DMS53 treated with DMSO at 0.1 percent for 48 hours (cell line): ENCODE results near the gene NIM1K.
"Not testable (repeated sequence)": the region's sequence is repeated elsewhere in the genome, so short reads cannot be mapped to it uniquely, and the experiment has no call there.

Source experiments
- DNase-seq: peaks from one replicate; lab custom pipeline; 2025; ENCODE audit not compliant: unreplicated experiment; lab: John Stamatoyannopoulos, UW

The NIM1K gene

DNA sequence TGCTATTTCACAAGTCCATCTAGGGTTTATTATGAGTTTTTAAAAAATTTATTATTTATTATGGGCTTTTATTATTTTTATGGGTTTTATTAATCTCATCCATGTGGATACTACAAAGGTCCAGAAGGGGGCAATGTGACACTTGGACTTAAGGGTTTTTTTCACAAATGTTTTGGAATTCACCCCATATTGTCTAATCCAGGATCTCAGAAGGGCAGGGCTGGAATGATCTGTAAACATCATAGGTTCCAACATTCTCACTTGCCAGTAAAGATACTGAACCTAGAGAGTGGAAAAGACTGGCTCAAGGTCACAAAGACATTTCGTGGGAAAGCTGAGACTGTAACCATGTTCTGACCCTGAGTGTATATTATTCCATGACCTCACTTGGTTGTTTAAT lies 35.6 kb downstream of the NIM1K start:
- DNase-seq: peak; percentile 16

DNA sequence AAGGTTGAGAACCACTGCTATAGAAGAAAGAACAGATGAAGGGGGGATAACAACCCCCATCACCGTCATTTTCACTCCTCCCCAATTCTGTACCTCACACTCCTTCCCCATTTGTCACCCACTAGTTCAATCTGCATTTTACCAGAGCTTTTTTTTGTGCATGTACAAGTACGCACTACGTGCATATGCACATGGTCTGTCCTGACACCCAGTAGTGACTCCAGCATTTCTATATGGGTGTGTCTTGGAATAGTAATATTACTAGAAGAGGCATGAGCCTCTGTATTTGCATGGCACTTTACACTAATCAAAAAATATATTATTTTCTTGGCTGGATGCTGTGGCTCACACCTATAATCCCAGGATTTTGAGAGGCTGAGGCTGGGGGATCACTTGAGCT lies 38.7 kb downstream of the NIM1K start:
- no peak for DNase-seq

DNA sequence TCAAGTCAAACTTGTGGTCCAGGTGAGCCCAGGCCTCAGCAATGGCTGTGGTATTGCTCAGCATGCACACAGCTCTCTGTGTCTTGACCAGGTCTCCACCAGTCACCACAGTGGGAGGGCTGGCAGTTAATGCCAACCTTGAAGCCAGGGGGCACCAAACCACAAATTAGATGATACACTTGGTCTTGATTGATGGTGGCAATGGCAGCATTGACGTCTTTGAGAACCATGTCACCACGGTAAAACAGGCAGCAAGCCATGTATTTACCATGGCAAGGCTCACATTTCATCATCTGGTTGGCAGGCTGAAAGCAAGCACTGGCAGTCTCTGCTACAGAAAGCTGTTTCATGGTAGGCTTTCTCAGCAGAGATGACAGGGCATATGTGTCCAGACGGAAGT lies 40.0 kb downstream of the NIM1K start:
- peak; percentile 22 for DNase-seq

DNA sequence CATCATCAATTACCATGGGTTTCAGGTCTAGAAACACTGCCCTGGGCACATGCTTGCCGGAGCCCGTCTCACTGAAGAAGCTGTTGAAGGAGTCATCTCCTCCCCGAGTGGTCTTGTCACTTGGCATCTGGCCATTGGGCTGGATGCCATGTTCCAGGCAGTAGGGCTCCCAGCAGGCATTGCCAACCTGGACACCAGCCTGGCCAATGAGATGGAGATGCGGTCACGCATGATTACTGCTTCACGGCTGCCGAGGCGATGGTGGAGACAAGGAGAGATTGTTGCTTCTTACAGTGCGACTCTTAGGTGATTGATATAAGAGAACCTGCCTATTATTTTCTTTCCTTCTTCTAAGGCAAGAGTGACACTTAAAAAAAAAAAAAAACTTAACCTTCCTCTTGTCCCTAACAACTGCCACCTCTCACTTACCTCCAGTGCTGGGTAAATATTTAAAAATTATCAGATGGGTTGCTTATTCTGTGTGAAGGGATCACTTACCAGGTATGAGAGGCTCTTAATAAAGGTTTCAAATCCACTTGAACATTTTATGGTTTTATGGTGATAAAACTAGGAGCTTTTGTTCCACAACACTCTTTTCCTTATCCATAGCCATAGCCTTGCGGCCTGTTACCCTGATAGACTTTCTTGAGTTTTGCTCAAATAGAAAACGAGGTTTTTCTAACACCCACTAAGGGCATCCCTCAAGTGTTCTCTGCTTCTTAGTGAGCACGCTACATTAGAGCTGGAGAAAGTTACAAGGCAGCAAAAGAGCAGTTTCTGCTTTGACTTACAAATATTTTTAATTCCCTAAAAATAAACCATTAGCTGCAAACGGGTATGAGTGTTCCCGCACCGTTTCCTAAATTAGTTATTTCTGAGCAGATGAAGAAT lies 41.2 kb downstream of the NIM1K start:
- DNase-seq: peak; percentile 34

DNA sequence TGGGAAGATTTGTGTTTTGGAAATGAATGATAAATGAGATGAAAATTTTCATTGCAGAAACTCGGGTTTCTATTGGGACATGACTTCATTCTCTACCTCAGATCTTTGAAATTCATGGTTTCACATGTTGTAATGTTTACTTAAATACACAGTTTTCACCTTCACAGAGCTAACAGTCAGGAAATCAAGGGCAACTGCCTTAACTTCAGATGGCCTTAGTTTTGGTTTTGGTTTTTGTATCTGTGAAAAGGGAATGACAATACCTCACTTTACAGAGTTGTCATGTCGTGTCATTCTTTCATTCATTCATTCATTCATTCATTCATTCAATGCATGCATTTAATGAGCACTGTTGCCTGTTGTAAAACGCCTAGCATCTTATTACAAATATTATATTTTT lies 41.9 kb downstream of the NIM1K start:
- DNase-seq: peak; percentile 3

DNA sequence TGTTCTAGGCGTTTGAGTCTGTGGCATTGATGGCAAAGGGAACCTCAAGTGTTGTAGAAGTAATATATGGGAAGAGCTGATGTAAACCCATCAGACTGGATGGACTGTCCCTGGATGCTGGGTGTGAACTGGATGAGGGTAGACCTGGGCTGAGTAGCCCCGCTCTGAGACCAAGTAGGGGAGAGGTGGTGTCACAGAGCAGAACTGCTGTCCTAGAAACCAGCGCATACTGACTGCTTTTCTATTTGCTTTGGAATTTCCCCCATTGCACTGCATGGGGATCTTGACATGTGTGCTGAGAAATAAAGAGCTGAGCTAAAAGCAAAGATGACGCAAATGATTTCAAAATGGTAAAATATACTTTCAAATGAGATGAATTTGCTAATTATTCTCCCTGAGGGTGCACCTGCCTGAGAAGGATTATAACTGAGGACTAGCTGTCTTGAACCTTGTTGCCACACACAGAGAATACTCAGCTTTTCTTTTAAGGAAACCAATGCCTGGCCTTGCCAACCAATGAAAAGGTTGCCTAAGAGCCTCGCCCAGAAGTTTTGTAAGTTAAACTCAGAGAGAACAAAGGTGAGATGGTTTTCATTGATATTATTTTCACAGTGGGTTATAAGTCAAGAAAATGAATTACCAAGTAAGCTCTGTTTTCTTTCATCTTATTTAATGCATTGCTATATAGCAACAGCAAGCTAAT lies 44.8 kb downstream of the NIM1K start:
- no peak for DNase-seq

DNA sequence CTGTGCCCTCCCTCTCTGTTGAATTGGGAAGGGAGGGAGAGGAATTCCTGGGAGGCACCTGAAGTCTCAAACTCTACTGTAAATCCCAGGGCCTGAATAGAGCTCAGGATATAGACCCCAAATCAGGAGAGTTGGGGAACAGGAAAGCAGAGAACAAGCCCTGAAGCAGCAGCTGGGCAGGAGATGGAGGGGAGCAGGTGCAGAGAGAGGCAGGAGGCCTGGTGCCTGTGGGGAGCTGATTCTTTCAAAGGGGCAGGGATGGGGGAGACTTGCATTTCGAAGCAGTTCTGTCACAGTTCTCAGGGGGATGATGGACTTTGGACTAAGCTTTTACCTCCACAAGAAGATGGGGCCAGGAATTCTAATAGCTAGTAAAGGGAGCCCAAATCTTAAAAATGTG lies 50.2 kb downstream of the NIM1K start:
- DNase-seq: no peak

DNA sequence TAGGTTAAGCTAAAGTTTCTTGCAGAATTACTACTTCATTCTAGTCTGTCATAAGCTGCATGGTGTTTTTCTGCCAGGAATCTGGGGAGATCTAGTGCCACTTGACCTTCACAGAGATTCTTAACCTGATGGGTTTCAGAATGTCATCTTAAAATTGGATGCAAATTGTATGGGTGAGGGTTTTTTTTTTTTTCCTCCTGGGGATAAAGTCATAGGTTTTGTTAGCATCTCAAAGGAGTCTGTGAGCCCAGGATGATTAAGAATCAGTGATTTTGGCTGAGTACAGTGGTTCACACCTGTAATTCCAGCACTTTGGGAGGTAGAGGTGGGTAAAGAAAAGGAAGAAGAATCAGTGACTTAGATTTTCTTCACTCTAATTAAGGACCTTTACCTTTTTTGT lies 51.2 kb downstream of the NIM1K start:
- no peak for DNase-seq

DNA sequence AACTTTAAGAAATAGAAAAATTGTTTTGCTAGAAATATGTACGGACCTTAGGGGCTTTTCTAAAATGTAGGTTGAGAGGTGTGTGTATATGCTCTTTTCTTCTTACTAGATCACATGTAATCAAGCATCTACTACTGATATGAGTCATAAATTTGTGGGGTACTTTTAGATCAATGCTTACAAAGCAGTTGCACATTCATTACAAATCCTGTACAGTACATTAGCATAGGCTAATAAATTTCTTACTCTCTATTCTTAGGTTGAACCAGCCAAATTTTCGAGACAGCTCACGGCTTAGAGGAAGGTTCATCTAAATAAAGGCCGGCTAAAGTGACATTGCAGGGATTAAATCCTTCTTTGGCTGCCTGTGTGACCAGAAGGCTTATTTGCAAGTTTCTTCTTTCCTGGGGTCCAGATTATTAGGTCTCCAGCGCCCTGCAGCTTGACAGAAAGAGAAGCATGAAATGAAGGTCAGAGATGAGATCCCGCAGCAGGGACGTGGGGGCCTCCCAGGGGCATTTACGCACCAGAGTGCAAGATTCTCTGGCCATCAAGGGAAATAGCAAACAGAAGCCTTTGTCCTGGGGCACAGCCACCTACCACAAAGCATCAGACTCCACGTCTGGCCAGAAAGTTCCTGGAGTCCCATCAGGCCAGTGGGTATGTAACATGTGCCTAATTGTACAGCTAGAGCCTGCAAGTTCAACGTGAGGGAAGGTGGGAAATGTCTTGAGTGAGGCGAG lies 53.0 kb downstream of the NIM1K start:
- no peak for DNase-seq

DNA sequence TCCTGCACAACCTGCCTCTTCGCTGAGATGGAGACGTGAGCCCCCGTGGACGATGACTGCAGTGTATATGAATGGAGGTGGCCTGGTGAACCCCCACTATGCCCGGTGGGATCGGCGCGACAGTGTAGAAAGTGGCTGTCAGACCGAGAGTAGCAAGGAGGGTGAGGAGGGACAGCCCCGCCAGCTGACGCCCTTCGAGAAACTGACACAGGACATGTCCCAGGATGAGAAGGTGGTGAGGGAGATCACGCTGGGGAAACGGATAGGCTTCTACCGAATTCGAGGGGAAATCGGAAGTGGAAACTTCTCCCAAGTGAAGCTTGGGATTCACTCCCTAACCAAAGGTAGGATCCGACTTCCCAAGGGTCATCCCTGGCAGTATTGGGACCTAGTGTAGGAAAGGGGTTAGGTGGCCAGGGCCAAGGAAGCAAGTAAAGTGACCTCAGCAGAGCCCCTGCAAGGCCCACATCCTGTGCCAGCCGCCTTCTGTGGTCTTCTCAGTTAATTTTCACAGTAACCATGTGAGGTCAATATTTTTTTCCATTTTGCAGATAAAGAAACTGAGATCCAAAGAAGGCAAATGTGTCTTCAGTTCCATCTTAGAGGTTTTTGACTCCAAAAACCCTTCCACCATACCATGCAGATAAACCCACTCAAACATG lies 53.8 kb downstream of the NIM1K start:
- no peak for DNase-seq

DNA sequence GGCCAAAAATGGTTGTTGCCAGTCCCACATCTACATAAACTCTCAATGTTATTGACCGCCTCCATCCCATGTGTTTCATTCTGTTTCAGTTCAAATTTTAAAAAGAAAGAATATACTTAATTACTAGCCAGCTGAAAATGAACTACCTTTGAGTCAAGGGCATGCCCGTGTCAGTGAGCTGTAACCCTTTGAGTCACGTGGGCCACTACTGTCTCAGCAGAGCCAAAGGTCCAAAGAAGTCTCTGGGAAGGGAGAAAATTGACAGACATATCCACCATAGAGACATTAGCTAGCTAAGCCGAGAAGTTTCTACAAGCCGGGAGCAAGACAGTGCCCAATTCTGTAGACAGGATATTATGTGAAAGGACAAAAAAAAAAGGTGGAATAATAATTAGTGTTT lies 59.7 kb downstream of the NIM1K start:
- no peak for DNase-seq

DNA sequence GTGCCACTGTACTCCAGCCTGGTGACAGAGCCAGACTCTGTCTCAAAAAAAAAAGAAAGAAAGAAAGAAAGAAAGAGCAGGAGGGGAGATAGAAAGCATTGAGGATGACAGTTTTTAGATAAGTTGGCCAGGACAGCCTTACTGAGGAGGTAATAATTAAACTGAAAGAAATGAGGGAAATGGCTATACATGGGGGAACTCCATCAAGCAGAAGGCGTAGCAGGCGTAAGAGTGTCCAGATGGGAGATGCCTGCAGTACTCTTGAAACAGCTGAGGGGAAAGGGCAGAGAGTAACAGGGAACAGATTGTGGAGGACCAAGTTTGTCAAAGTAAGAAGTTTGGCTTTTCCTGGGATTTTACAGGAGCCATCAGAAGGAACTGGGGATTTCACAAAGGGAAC lies 63.7 kb downstream of the NIM1K start:
- no peak for DNase-seq

DNA sequence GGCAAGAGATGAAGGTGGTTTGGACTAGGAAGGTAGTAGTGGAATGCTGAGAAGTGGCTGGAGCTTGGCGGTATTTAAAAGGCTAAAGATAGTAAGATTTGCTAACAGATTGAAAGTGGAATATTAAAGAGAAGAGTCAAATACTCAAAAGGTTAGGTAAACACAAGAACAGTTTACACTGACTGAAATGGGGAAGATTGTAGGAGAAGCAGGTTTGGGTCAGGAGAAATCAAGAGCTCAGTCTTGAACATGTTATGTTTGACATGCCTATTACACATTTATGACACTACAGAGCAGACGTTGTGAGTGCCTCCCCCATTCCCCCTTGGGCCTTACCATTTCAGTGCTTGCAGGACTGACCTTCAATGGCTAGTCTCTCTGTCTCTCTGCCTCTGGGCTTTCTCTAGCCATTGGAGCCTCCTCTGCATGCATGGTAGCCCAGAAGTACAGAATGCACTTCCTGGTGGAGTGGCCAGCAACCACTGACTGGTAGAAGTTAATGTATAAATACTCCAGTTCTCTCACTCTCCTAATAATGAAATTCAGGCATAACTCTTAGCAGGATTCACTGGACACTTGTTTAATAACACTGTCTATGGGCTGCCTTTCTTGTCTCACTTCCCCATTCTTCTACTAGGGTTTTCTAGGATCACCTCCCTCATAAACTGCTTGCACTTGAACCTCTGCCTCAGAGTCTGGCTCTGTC lies 64.4 kb downstream of the NIM1K start:
- no peak for DNase-seq

DNA sequence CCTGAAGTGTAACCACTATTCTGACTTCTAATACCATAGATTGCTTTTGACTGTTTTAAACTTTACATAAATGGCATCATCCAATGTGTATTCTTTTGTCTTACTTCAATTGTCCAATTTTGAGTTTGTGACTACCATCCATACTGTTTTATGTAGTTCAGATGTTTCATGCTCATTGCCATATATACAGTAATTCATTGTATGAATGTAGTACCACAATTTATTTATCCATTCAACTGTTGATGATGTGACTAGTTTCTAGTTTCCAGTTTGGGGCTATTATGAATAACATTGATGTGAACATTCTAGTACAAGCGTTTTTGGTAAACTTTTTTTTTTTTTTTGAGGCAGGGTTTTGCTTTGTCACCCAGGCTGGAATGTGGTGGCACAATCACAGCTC lies 66.1 kb downstream of the NIM1K start:
- DNase-seq: no peak

DNA sequence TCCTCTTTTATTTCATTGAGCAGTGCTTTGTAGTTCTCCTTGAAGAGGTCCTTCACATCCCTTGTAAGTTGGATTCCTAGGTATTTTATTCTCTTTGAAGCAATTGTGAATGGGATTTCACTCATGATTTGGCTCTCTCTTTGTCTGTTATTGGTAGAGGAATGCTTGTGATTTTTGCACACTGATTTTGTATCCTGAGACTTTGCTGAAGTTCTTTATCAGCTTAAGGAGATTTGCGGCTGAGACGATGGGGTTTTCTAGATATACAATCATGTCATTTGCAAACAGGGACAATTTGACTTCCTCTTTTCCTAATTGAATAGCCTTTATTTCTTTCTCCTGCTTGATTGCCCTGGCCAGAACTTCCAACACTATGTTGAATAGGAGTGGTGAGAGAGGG lies 70.2 kb downstream of the NIM1K start:
- not testable (repeated sequence) for DNase-seq

DNA sequence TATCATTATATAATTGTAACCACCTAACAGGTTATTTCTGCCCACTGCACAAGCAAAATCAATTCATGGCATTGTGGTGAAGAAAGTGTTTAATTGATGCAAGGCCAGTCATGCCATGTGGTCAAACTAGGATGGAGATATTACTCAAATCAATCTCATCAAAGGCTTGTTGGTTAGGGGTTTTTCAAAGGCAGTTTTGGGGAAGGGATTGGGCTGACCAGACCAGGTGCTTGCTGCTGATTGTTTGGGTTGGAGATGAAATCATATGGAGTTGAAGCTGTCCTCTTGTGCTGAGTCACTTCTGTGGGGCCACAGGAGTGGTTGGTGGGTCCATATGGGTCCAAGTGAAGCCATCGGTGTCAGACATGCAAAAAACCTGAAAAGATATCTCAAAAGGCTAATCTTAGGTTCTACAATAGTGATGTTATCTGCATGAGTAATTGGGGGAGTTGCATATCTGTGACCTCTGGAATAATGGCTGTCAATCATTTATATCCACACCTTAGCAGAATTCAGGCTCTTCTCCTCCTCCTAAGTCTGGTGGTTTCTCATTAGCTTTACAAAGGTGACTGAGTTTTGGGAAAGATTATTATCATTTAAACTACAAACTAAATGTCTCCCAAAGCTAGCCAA lies 76.3 kb downstream of the NIM1K start:
- DNase-seq: no peak

DNA sequence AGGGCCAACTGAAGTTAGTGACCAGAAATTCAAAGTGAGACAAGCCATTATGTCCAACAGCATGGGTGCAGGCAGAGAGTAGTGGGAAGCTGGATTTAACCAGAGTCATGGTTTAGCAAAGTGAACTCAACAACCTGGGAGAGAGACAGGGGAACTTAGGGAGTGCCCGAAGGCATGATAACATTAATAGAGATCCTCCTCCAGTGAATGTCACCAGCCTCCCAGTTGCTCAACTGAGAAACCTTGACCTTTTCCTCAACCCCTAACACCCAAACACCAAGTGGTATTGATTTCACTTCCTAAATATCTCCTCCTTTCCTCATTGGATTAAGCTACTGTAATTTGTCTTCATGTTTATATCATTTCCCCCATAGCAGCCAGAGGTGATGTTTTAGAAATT lies 78.6 kb downstream of the NIM1K start:
- no peak for DNase-seq

DNA sequence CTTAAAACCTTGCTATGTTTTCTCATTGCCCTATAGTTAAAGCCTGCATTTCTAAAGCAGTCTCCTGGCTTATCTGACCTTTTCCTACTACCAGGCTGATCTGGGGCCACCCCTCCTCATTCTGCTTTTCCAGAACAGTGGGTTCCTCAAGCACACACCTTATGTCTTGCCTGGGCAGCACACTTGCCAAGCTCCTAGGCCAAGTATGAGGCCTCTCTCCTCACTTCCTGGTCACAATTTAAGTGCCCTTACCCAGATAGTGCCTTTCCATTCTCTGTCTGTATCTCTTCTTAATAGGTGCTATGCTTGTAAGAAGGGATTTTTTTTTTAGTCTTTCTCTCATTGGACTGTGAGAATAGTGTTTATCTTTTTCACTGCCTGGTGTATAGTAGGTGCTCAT lies 81.5 kb downstream of the NIM1K start:
- DNase-seq: no peak

DNA sequence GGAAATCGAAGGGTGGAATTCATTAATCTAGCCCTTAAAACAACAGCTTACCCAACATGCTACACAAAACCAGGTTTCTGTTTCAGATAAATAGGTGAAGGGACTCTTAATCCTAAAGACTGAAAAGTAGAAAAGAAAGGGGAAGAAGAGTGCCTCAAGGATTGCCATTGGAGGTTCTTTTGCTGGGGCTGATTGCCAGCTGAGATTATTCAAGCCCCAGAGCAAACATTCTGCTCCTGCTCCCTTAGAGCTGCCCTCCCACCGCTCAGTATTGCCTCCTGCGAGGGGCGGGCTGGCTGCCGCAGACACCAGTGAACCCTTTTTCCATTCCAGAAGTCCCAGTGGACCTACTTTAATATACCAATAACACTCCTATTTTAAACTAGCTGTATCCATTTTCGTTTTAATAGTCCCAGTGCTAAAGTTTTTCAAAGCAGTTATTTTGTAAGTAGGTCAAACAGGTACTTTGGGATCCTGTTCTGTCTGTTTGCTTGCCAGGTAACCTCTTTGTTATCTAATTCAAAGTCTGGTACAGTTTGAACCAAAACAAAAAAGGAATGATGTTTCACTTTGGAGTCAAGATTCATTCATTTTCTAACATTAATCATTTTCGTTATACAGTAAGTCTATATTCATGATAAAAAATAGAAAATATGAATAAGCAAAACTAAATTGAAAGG lies 82.5 kb downstream of the NIM1K start:
- DNase-seq: no peak

DNA sequence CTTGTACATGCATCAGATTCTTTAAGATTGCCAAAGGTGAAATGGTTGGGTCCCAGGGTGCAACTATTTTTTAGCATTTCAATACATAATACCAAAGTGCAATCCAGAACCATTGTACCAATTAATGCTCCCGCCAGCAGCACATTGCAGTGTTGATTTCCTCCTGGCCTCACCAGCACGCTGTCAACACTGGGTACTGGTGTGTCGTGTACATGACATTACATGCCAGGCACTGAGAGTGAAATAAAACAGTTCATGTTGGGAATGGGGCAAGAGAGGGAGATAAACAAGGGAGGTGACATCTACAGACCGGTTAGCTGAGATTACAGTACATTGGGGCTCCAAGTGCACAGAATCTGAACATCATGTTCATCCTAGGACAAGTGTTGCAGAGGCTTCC lies 83.4 kb downstream of the NIM1K start:
- no peak for DNase-seq
